Measurements from ENCODE around the gene GJA4. TPM values are rescaled to one million over a fixed set of nuclear protein-coding genes. Genes with fewer than 3 reads are reported as not detected.
A peak's percentile ranks its signal among the peaks of the same experiment; 100 is the strongest.

Gene GJA4
- total RNA-seq, result 1 to 10 TPM in 3 of 4 donors, not detected in 1; 1.9 to 5.2 (median 3.2) TPM

- intact Hi-C loops (cut with DNase I; ENCODE audit: low total_unique reads), result no loop called here
- Histone ChIP-seq H3K27me3 (peaks cover 40% of the 10 kb centered on the region), H3K36me3 (no peaks in the 10 kb centered on the region), H3K27ac (peak within 1 kb of the TSS in 1 of 4 donors; percentile 37), H3K9me3 (no peaks in the 10 kb centered on the region), H3K4me1 (peaks cover 0 to 8% (median 1%) of the 10 kb centered on the region in 4 donors), H3K4me3 (peak within 1 kb of the TSS in 3 of 4 donors; percentile 7 to 23 (median 8))
- no peak for DNase-seq
- WGBS, 2 donors (ENCODE audit: low coverage in 1 of 2), result 23 to 80% methylated on average over 2 to 32 of the region's 45 CpGs
- in situ Hi-C loops (cut with MboI; ENCODE audit: low pct_ligation_motif_present in 1 of 4, low pct_unique_long_range_greater_than_20kb in 1 of 4, low sequenced_read_pairs in 3 of 4), result no loop called here
- no peak for TF ChIP-seq CTCF (IDR thresholded peaks at IDR 0.05)
- TF ChIP-seq POLR2A (IDR thresholded peaks at IDR 0.05), result no peak
- TF ChIP-seq POLR2AphosphoS5 (IDR thresholded peaks at IDR 0.05), result no peak
- TF ChIP-seq EP300 (IDR thresholded peaks at IDR 0.05; ENCODE audit: low read depth), result no peak
These were observed at the start of gene GJA4 for GRCh38 chr1:34792868-34793727. Gene GJA4, plus strand, starts transcription at chr1:34792999. Its CDS starts 1,215 bp downstream, at chr1:34794214.

DNA sequence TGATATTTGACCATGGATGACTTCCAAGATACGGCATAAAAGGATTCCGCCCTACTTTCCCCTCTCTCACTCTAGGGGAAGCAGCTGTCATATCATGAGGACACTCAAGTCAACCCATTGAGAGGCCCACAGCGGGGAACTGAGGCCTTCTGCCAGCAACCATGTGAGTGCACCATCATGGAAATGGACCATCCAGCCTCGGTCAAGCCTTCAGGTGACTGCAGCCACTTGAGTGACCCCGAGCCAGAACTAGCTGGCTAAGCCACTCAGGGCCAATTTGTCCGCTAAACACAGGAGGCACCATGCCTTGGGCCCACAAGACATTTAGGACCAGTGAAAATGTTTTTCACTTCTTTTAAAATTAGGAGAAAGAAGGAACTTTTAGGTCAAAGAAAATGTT lies 49.0 kb upstream of the GJA4 start:
- no peaks in the 10 kb centered on the region for H3K36me3 ChIP-seq
- no peak overlapping the region for H3K4me3 ChIP-seq
- WGBS, 2 donors (ENCODE audit: low coverage in 1 of 2), result 81 to 86% methylated on average over 2 to 6 of the region's 6 CpGs
- in situ Hi-C loops (cut with MboI; ENCODE audit: low pct_ligation_motif_present in 1 of 4, low pct_unique_long_range_greater_than_20kb in 1 of 4, low sequenced_read_pairs in 3 of 4), result loop anchor here in 3 of 4 donors (10.0 to 25.0 kb wide), 3 partner anchors 279 to 1106 kb away; no protein-coding TSS in a partner anchor
- H3K9me3 ChIP-seq, result no peaks in the 10 kb centered on the region
- H3K4me1 ChIP-seq, result peaks cover 0 to 4% (median 2%) of the 10 kb centered on the region in 4 donors
- intact Hi-C loops (cut with DNase I; ENCODE audit: low total_unique reads), result loop anchor here (10.0 kb wide), 1 partner anchor 1109 kb away; no protein-coding TSS in a partner anchor
- no peak overlapping the region for H3K27ac ChIP-seq
- H3K27me3 ChIP-seq, result no peaks in the 10 kb centered on the region
- no peak for DNase-seq
- TF ChIP-seq CTCF (IDR thresholded peaks at IDR 0.05), result no peak

- Histone ChIP-seq H3K9me3 (no peaks in the 10 kb centered on the region), H3K4me3 (no peak overlapping the region), H3K36me3 (no peaks in the 10 kb centered on the region), H3K27me3 (no peaks in the 10 kb centered on the region), H3K27ac (no peak overlapping the region), H3K4me1 (peaks cover 0 to 4% (median 2%) of the 10 kb centered on the region in 4 donors)
- in situ Hi-C loops (cut with MboI; ENCODE audit: low pct_ligation_motif_present in 1 of 4, low pct_unique_long_range_greater_than_20kb in 1 of 4, low sequenced_read_pairs in 3 of 4) (loop anchor here in 3 of 4 donors (10.0 to 25.0 kb wide), 3 partner anchors 280 to 1108 kb away; no protein-coding TSS in a partner anchor), intact Hi-C loops (cut with DNase I; ENCODE audit: low total_unique reads) (loop anchor here (10.0 kb wide), 1 partner anchor 1110 kb away; no protein-coding TSS in a partner anchor)
- no peak for TF ChIP-seq CTCF (IDR thresholded peaks at IDR 0.05)
- no peak for TF ChIP-seq EP300 (IDR thresholded peaks at IDR 0.05; ENCODE audit: low read depth)
- TF ChIP-seq POLR2AphosphoS5 (IDR thresholded peaks at IDR 0.05), result no peak
- TF ChIP-seq POLR2A (IDR thresholded peaks at IDR 0.05), result no peak
- no peak for DNase-seq
- WGBS, 2 donors (ENCODE audit: low coverage in 1 of 2), result 68% methylated on average over 3 of the region's 3 CpGs; no CpG with 5 or more reads in 1 of the 2 donors
These were observed 47.9 kb upstream of the GJA4 start for GRCh38 chr1:34744851-34745250.

DNA sequence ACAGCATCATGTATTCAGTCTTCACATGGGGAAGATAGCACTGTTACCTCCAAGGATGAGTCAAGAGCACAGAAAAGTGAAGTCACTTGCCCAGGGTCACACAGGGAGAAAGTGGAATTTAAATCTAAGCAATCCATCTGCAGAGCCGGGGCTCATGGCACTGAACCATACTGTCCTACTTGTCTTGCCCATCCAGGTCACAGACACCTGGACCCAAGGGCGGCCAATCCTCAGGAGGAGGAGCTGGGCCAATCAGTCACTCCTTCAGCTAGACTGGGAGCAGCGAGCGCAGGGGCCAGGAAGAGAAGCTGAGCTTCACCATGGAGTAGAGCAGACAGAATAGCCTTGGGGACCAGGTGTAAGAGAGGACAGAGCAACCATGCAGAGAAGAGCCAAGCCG lies 47.1 kb upstream of the GJA4 start:
- no peak for TF ChIP-seq POLR2A (IDR thresholded peaks at IDR 0.05)
- TF ChIP-seq CTCF (IDR thresholded peaks at IDR 0.05), result no peak
- no peak for TF ChIP-seq POLR2AphosphoS5 (IDR thresholded peaks at IDR 0.05)
- no peak for TF ChIP-seq EP300 (IDR thresholded peaks at IDR 0.05; ENCODE audit: low read depth)
- no peak for DNase-seq

More for the DNA sequence above, 47.1 kb upstream of the GJA4 start:
- H3K27me3 ChIP-seq, result no peaks in the 10 kb centered on the region
- H3K9me3 ChIP-seq, result no peaks in the 10 kb centered on the region
- H3K27ac ChIP-seq, result no peak overlapping the region
- in situ Hi-C loops (cut with MboI; ENCODE audit: low pct_ligation_motif_present in 1 of 4, low pct_unique_long_range_greater_than_20kb in 1 of 4, low sequenced_read_pairs in 3 of 4) (loop anchor here in 3 of 4 donors (10.0 to 25.0 kb wide), 3 partner anchors 281 to 1108 kb away; no protein-coding TSS in a partner anchor), intact Hi-C loops (cut with DNase I; ENCODE audit: low total_unique reads) (loop anchor here (10.0 kb wide), 1 partner anchor 1111 kb away; no protein-coding TSS in a partner anchor)
- H3K4me3 ChIP-seq, result no peak overlapping the region
- WGBS, 2 donors (ENCODE audit: low coverage in 1 of 2), result 81% methylated on average over 5 of the region's 5 CpGs; no CpG with 5 or more reads in 1 of the 2 donors
- no peaks in the 10 kb centered on the region for H3K36me3 ChIP-seq
- H3K4me1 ChIP-seq, result peaks cover 0 to 4% (median 2%) of the 10 kb centered on the region in 4 donors
